GM21723 (cell line): ENCODE measurements around the gene CTDSP2.
A peak's percentile ranks its signal among the peaks of the same experiment; 100 is the strongest.
"Not testable (repeated sequence)": the region's sequence is repeated elsewhere in the genome, so short reads cannot be mapped to it uniquely, and the experiment has no call there.

Experiments
- ATAC-seq: cut with Tn5 transposase; IDR thresholded peaks from one replicate; pipeline ENCODE4 v1.9.1; 2021; ENCODE audit warnings: mild to moderate bottlenecking, moderate library complexity; ENCODE audit not compliant: unreplicated experiment

CTDSP2 gene

DNA sequence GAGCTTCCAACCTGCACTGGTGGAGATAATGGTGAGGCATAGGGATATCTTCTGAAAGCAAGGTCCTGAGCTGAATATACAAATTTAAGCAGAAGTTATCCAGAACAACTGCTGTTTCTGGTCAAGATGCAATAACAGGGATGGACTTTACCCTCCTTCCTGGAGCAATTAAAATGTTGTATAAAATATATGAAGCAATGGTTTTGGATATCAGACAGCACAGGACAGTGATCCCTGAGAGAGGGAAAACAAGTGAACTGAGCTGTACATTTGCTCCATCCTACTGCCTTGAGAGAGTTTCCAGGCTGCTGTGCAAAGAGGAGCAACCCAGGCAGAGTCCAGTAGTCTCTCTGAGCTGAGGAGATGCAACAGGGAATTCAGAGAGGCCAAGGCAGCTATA is 36.0 kb upstream of the CTDSP2 start:
- ATAC-seq, result no peak

- ATAC-seq, result no peak
These were observed 34.9 kb upstream of the CTDSP2 start for GRCh38 chr12:57881475-57881874.

DNA sequence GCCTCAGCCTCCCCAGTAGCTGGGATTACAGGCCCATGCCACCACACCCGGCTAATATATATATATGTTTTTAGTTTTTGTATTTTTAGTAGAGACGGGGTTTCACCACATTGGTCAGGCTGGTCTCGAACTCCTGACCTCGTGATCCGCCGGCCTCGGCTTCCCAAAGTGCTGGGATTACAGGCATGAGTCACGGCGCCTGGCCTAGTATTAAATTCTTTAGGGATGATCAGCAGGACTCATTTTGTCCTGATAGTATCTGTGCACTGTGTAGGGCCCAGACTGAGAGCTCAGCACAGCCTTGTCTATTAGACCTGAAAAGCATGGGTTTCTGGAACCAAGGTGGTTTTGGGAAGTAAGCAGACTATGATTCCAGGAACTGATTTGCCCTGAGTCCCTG is 34.5 kb upstream of the CTDSP2 start:
- not testable (repeated sequence) for ATAC-seq

- no peak for ATAC-seq
These were observed 31.3 kb upstream of the CTDSP2 start for GRCh38 chr12:57877876-57878275.

DNA sequence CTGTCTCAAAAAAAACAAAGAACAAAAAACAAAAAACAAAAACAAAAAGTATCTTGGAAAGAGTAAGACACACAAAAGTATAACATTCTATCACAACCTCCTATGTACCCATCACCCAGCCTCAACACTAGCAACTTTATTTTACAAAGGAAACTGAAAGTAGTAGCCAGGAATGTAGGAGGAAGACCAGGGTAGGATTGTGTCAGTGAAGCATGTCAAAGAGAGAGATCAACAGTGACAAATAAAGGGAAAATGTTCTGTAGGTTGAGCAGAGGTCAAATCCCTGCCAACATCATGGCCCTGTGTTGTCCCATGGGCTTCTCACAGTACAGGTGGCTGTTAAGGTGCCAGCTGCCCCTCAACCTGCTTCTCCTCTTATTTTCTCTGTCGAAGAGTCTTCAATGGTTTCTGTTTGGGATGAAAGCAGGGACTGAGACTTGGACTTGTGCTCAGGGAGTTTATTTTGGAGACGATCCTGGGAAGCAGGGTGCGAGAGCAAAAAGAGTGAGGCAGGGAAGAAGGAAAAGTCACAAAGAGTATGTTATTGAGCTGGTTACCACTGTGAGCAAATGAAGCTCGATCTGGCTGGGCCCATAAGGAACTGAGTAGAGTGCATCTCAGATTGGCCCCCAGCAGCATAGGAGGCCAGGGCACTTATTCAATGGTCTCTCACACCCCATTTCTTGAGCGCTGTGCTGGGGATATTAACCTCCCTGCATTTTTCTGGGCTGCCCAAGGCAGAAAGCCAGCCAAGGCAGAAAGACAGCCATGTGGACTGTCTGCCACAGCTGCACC is 29.4 kb upstream of the CTDSP2 start:
- ATAC-seq, result no peak

DNA sequence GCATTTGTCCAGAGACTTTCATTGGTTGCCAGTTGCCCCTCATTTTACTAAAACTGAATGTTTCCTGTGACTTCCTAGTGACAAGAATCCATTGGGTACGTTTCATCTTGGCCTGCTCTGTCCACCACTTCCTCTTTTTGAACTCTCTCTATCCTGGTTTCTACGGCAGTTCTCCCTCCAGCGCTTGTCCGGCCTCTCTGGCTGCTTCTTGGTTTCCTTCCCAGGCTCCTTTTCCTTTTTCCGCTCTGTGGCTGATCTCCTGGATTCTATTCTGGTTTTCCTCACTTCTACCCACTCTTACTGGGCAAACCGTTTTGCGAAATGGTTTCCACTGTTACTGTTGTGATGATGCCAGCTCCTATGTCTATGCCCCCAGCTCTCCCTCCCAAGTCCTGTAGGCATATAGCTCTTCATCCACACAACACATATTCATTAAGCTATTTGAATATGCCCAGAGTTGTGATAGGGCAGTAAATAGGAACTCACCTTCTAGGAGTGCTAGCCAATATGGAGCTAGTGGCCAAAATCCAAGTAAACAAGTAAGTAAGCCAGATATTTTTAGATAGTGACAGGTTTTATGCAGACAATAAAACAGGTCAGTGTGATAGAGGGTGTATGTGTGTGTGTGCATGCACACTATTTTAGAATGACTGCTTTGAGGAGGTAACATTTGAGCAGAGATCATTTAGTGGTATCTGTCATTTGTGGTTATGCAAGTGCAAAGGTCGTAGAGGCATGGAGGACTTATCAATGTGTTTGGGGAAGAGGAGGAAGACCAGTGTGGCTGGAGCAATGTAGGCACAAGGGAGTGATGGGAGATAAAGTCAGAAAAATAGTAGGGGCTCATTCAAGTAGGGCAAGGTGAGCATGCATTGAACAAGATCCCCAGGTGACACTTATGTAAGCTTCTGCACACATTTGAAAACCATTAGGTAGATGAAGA is 27.9 kb upstream of the CTDSP2 start:
- ATAC-seq, result no peak

GRCh38 chr12:57872362-57872761 is 25.8 kb upstream of the CTDSP2 start:
- ATAC-seq, result no peak

DNA sequence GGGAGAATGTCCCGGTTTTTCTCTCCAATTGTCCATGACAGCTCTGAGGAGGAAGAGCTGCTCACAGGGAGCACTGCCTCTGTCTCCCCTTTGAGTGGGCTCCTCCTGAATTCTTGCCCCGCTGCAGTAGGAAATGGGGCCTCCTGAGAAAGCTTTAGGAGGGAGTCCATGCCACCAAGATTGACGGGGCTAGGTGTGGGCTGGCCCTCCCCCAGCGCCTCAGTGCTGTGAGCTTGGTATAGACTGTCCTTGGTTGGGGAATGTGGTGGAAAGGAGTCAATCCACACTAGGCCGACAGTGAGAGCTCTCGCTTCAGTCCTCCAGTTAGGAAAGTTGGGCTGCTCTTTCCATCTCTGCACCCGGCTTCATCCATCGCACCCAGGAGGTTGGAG is 23.4 kb upstream of the CTDSP2 start:
- no peak for ATAC-seq

DNA sequence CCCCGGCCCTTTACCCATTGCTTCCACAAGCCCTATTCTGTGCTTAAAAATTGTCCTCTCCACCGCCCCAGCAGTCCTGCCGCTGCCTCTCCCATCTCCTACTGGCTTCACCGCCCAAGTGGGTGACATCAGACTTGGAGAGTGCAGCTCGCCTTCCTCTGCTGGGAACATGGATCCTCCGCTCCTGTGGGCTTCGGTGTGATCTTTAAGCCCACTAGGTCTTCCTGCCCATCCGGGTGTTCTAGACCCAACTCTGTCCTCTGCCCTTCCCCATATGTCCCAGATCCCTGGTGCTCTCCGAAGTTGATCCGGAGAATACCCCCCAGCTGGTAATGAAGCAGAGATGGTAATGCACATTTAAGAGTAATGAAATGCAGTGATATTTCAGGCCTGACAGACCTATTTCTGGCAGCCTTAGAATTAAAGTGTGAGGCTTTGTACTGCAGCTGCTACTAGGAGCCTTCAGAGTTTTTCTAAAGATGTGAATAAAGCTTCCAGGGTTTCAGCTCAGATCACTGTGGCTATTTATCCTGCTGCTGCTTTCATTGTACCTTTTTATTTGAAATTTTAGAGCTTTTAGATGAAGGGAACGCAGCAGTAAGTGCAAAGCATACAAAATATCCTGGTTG is 22.9 kb upstream of the CTDSP2 start:
- ATAC-seq, result no peak

- ATAC-seq, result no peak
These were observed 22.3 kb upstream of the CTDSP2 start for GRCh38 chr12:57868851-57869268.

GRCh38 chr12:57868221-57868620 is 21.7 kb upstream of the CTDSP2 start:
- ATAC-seq, result no peak

- no peak for ATAC-seq
These were observed 19.9 kb upstream of the CTDSP2 start for GRCh38 chr12:57866308-57867019.

DNA sequence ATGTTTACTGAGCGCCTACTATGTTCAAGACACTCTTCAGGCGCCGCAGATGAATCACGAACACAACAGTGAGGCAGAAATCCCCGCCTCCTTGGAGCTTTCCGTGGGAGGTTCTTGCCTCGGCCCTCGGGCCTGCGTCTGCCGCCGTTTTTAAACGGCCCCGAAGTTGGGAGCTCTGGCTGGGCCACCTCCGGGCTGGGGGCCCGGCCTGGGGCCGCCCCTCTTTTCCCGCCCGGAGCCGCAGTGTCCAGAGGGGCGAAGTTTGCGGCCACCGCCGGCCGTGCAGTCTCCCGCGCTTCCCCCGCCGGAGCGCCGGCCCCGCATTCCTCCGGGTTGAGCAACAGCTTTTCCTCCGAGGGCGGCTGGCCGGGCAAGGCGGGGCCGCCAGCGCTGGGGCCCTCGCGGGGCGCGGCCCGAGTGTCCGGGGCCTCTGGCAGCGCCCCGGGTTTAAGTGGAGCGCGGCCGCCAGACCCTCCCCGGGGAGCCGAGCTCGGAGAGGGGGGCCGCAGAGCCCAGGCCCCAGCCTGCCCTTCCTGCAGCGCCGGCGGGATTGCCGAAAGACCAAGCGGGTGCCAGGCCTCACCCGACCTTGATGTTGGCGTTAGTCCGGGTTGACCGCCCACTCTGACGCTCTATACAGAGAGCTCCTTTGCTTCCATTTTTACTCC is 18.7 kb upstream of the CTDSP2 start:
- ATAC-seq, result peak; percentile 83

DNA sequence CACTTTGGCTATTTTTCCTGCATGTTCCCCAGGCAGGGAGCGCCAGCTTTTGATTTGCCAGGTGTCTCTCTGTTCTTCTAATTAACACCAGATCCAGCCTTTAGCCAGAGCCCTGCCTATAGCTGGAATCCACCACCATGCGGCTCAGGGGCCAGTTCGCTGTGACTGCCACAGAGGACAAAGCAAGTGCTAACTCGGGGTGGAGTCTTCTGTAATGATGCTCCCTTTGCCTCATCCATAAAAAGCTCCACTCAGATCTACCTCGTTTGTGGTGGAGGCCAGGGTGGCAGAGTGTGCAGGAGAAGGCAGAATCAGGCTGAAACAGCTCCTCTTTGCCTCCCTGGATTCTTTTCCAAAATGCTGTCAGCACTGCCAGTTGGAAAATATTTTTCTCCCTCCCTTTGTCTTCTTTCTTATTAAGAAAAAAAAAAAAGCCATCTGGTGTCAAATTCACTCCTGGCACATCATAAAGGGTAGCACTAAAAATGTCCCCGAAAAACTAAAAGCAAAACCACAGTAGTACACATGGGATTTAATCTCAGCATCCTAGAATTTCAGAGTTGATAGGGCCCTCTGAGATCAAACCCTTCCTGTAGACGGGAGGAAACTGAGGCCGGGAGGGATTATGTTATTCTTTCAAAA is 18.0 kb upstream of the CTDSP2 start:
- no peak for ATAC-seq

DNA sequence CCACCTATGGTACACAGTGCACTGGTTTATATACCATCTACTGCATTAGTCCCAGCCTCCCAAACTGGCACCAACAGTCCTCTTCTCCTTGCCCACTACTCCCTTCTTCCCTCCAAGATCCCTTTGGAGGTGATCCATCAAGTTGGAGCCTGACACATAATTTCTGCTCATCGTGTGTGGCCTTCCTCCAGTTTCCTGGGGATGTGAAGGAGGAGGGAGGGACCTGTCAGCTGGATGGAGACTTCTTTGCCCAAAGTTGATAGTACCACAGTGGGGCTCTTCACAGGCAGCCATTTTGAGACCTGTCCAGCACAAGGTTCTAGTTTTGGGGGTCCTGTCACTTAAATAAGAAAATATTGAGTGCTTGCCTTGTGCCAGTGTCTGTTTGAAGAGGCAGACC is 17.1 kb upstream of the CTDSP2 start:
- no peak for ATAC-seq

DNA sequence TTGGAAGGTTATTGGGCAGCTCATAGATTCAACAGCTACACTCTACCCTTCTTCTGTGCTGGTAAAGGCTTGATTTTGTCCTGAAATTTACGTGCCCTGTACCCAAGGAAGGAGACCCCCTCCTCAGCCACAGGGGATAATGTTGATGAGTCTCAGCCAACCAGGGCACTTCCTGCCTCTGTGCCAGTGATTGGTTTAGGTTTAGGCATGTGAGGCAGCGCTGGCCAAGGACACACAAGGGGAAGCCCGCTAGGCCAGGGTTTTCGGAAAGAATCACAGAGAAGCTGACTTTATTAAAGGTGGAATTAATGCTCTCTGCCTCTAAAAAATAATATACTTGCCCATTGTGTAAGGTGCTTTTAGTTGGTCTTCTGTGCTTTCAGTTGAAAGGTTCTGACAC is 15.4 kb upstream of the CTDSP2 start:
- ATAC-seq, result no peak

- ATAC-seq, result not testable (repeated sequence)
These were observed 14.4 kb upstream of the CTDSP2 start for GRCh38 chr12:57860883-57861282.

DNA sequence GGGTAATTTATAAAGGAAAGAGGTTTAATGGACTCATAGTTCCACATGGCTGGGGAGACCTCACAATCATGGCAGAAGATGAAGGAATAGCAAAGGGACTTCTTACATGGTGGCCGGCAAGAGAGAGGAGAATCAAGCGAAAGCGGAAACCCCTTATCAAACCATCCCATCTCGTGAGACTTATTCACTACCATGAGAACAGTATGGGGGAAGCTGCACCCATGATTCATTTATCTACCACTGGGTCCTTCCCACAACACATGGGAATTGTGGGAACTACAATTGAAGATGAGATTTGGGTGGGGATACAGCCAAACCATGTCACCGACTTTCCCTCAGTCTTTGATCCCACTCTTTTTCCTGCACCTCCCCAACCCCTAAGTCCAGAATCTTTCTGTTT is 12.6 kb upstream of the CTDSP2 start:
- no peak for ATAC-seq

- not testable (repeated sequence) for ATAC-seq
These were observed 11.6 kb upstream of the CTDSP2 start for GRCh38 chr12:57858123-57858522.

GRCh38 chr12:57854965-57855364 is 8.4 kb upstream of the CTDSP2 start:
- ATAC-seq, result no peak
